Kidney epithelial cell (primary cell): Measurements from ENCODE around the gene PRPH. TPM values are rescaled to one million over a fixed set of nuclear protein-coding genes. Genes with fewer than 3 reads are reported as not detected.
"Not testable (repeated sequence)": the region's sequence is repeated elsewhere in the genome, so short reads cannot be mapped to it uniquely, and the experiment has no call there.

Source experiments
- DNase-seq: peaks from one replicate; pipeline ENCODE4 v3.0.0-alpha.2; 2010; ENCODE audit warnings: low read depth
- H3K27me3 ChIP-seq: 2 replicates; pipeline ENCODE4 v1.6.0; 2011; ENCODE audit warnings: low read length; ENCODE audit not compliant: control insufficient read depth, insufficient read depth
- H3K36me3 ChIP-seq: 2 replicates; pipeline ENCODE4 v1.5.1; 2011; ENCODE audit warnings: low read length; ENCODE audit not compliant: control insufficient read depth, insufficient read depth
- H3K4me3 ChIP-seq: 2 replicates; pipeline ENCODE4 v1.5.1; 2011; ENCODE audit warnings: low read depth, mild to moderate bottlenecking, control low read depth, low read length
- total RNA-seq: library from RNA; depleted of rRNA; stranded (reverse); fragments of >200 nt; gene quantifications from 2 replicates; pipeline ENCODE4 v1.2.3, GENCODE V29; 2015
- TF ChIP-seq, protein P1 (sequence below): IDR thresholded peaks from 2 replicates; pipeline ENCODE4 v1.5.1; 2011; ENCODE audit warnings: mild to moderate bottlenecking, moderate library complexity, low read length, control low read depth, inconsistent platforms; ENCODE audit not compliant: insufficient read depth, poor library complexity, severe bottlenecking

The PRPH gene
- total RNA-seq, 1 donor from 2014 or later = 0.21 TPM

DNA sequence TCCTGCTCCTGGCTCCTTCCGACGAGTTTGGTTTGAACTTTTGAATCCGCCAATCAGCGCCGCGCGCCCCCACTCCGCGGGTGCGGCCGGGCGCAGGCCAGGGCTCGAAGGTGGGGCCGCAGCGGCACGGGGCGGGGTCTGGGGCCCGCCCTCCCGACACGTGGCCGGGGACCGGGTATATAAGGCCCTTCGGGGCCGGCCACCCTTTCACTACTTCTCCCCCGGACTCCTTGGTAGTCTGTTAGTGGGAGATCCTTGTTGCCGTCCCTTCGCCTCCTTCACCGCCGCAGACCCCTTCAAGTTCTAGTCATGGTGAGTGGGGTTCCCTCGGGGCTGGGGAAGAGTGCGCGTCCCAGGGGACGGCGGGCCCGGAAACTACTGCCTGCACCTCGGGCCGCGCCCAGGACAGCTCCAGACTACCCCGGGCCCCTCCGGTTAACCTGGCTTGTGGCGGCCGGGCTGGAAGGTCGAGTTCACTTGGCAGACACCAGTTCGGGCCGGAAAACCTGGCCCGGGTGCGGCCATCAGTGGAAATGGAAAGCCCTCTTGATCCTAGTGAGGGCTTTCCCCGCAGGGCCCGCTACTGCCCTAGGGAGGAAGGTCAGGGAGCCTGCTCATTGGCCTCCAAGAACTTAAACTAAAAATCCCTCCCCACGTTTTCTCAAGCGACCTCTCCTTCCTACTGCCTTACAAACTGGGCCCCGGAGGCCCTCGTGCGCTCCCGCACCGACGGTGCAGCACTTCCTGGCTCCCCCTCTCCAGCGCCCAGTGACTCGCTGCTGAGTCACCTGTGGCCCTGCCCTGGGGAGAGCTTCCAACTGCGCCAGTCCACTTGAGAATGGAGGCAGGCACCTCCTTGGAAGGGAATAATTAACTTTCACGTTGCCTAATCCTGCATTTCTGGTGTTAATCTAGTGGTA, 29.8 kb upstream of the PRPH start, which contains the start of gene TUBA1C:
TSS of gene TUBA1C (plus strand) at position 210 of the 920 bp plus-strand sequence. CDS start at position 310, 100 bp downstream.
- Histone ChIP-seq H3K4me3 (peak within 1 kb of the TSS; percentile 99), H3K27me3 (no peaks in the 10 kb centered on the region), H3K36me3 (no peaks in the 10 kb centered on the region)
- peak; percentile 86 for DNase-seq
- TF ChIP-seq, protein P1, sequence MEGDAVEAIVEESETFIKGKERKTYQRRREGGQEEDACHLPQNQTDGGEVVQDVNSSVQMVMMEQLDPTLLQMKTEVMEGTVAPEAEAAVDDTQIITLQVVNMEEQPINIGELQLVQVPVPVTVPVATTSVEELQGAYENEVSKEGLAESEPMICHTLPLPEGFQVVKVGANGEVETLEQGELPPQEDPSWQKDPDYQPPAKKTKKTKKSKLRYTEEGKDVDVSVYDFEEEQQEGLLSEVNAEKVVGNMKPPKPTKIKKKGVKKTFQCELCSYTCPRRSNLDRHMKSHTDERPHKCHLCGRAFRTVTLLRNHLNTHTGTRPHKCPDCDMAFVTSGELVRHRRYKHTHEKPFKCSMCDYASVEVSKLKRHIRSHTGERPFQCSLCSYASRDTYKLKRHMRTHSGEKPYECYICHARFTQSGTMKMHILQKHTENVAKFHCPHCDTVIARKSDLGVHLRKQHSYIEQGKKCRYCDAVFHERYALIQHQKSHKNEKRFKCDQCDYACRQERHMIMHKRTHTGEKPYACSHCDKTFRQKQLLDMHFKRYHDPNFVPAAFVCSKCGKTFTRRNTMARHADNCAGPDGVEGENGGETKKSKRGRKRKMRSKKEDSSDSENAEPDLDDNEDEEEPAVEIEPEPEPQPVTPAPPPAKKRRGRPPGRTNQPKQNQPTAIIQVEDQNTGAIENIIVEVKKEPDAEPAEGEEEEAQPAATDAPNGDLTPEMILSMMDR = peak; percentile 19

DNA sequence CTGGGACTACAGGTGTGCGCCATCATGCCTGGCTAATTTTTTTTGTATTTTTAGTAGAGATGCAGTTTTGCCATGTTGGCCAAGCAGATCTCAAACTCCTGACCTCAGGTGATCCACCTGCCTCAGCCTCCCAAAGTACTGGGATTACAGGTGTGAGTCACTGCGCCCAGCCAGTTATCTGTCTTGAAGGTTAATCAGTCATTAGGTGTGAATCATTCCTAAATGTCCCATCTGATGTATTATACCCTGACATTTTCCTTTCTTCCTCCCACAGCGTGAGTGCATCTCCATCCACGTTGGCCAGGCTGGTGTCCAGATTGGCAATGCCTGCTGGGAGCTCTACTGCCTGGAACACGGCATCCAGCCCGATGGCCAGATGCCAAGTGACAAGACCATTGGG, 25.8 kb upstream of the PRPH start:
- DNase-seq, H3K36me3 ChIP-seq, H3K27me3 ChIP-seq, H3K4me3 ChIP-seq: not testable (repeated sequence)

DNA sequence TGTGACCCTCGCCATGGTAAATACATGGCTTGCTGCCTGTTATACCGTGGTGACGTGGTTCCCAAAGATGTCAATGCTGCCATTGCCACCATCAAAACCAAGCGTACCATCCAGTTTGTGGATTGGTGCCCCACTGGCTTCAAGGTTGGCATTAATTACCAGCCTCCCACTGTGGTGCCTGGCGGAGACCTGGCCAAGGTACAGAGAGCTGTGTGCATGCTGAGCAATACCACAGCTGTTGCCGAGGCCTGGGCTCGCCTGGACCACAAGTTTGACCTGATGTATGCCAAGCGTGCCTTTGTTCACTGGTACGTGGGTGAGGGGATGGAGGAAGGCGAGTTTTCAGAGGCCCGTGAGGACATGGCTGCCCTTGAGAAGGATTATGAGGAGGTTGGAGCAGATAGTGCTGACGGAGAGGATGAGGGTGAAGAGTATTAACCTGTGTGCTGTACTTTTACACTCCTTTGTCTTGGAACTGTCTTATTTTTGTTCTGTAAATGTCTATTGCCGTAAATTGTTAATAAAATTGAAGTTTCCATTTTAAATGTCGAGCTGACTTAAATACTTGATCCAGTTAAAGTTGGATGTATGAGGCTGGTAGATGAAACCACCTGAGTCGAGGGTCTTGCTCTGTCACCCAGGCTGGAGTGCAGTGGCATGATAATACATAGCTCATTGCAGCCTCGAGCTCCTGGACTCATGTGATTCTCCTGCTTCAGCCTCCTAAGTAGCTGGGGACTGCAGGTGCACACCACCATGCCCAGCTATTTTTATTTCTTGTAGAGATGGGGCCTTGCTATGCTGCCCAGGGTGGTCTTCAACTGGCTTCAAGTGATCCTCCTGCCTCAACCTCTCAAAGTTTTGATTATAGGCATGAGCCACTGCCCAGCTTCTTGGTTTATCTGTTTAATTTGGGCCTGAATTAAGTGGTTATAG, 21.9 kb upstream of the PRPH start:
- DNase-seq = no peak
- Histone ChIP-seq H3K4me3 (no peak overlapping the region), H3K36me3 (peaks cover 3% of the 10 kb centered on the region), H3K27me3 (no peaks in the 10 kb centered on the region)
- TF ChIP-seq, protein P1 = no peak

DNA sequence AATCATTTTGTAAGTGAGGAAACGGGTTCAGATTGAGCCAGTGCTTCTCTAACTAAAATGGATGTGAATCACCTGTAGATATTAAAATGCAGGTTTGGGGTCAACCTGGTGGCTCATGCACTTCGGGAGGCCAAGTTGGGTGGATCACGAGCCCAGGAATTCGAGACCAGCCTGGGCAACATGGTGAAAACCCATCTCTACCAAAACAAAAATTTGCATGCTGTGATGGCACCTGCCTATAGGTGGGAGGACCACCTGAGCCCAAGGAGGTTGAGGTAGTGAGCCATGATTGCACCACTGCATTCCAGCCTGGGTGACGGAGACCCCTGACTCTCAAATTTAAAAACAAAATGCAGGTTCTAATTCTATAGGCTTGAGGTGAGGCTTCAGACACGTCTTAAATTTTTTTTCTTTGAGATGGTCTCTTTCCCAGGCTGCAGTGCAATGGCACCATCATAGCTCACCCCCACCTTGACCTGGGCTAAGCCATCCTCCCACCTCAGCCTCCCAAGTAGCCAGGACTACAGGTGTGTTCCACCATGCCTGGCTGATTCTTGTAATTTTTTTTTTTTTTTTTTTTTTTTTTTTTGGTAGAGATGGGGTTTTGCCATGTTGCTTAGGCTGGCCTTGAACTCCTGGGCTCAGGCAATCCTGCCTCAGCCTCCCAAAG, 21.1 kb upstream of the PRPH start:
- Histone ChIP-seq H3K27me3 (no peaks in the 10 kb centered on the region), H3K4me3 (no peak overlapping the region), H3K36me3 (peaks cover 3% of the 10 kb centered on the region)
- DNase-seq = no peak
- TF ChIP-seq, protein P1 = no peak

DNA sequence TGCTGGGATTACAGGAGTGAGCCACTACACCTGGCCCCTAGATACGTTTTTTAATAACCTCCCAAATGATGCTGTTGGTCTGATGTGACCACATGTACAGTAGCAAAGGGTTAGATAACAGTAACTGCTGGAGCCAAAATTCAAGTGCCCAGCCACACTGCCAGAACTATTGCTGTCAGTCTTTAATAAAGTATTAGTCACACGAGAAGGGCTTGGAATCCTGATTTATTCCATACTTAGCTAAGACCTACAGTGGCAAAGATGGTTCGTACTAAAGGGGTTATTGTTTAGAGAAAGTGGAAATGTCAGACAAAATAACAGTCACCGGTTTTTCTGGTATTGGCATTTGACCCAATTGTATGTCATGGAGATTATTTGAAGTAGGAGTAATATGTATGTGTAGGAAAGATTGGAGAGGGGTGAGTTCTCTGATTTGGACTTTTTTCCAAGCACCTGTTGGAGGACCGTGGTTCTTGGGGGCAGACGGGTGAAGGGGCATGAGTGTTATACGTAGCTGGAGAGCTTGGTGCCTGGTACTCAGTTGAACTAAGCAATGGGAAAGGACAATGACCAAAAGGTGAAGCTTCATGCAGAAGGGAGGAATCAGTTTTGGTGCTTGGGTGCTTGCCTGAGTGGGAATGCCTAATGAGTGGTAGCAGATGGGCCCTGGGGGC, 20.4 kb upstream of the PRPH start:
- TF ChIP-seq, protein P1 = no peak
- Histone ChIP-seq H3K36me3 (peaks cover 3% of the 10 kb centered on the region), H3K4me3 (no peak overlapping the region), H3K27me3 (no peaks in the 10 kb centered on the region)
- DNase-seq = no peak
